Measurements from ENCODE around the gene CFAP46. TPM values are rescaled to one million over a fixed set of nuclear protein-coding genes. Genes with fewer than 3 reads are reported as not detected.
A peak's percentile ranks its signal among the peaks of the same experiment; 100 is the strongest.

The CFAP46 gene
- total RNA-seq, 4 donors from 2014 or later: 0.19 to 0.92 (median 0.54) TPM

DNA sequence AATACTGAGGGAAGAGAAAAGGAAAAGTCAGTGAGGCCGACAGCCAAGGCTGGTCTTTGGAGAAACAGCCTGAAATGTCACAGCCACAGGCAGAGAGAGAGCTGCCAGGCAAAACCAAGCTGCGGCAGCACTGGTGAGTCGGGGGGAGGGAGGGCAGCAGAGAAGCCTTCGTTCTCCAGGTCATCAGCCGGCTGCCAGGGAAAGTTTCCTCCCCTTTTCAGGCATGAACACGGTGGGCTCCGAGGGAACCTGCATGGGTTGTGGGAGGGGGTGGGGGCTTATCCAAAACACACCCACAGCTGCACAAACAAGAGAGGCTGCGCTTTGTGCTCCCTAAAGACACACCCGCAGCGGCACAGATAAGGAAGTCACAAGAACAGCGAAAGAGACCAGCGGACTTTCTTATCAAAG lies 94.1 kb downstream of the CFAP46 start:
- H3K36me3 ChIP-seq: no peaks in the 10 kb centered on the region
- peaks cover 0 to 65% (median 0%) of the 10 kb centered on the region in 4 donors for H3K27me3 ChIP-seq
- peaks cover 0 to 1% (median 0%) of the 10 kb centered on the region in 3 donors for H3K9me3 ChIP-seq
- peaks cover 0 to 12% (median 0%) of the 10 kb centered on the region in 3 donors for H3K4me1 ChIP-seq
- 3% methylated on average over 7 to 9 of the region's 12 CpGs for WGBS, 2 donors
- peak overlapping the region in 1 of 4 donors; percentile 12 for H3K4me3 ChIP-seq
- no peak for DNase-seq
- TF ChIP-seq POLR2A (IDR thresholded peaks at IDR 0.05): no peak
- intact Hi-C loops (cut with DNase I): no loop called here
- no peak overlapping the region for H3K27ac ChIP-seq

DNA sequence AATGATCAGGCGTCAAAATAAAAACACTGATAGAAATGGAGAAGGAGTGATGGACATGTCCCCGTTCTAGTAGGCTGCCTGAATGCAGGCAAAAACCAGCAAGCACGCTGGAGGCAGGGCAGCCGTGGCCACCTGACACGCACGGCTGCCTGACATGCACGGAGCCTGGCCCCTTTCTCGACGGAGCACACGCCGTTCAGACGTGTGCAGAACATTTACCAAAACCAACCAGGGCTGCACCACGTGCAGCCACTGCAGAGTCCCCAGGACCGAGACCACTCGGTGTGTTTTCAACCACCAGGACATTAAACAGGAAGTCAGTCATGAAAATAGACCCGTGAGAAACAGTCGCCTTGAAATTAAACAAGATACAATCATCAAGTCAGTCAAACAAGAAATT lies 94.5 kb downstream of the CFAP46 start:
- Histone ChIP-seq H3K4me3 (peak overlapping the region in 1 of 4 donors; percentile 12), H3K27me3 (peaks cover 0 to 69% (median 0%) of the 10 kb centered on the region in 4 donors), H3K36me3 (no peaks in the 10 kb centered on the region), H3K27ac (no peak overlapping the region), H3K9me3 (peaks cover 0 to 6% (median 4%) of the 10 kb centered on the region in 3 donors), H3K4me1 (peaks cover 0 to 12% (median 0%) of the 10 kb centered on the region in 3 donors)
- DNase-seq: no peak
- TF ChIP-seq, protein P1, sequence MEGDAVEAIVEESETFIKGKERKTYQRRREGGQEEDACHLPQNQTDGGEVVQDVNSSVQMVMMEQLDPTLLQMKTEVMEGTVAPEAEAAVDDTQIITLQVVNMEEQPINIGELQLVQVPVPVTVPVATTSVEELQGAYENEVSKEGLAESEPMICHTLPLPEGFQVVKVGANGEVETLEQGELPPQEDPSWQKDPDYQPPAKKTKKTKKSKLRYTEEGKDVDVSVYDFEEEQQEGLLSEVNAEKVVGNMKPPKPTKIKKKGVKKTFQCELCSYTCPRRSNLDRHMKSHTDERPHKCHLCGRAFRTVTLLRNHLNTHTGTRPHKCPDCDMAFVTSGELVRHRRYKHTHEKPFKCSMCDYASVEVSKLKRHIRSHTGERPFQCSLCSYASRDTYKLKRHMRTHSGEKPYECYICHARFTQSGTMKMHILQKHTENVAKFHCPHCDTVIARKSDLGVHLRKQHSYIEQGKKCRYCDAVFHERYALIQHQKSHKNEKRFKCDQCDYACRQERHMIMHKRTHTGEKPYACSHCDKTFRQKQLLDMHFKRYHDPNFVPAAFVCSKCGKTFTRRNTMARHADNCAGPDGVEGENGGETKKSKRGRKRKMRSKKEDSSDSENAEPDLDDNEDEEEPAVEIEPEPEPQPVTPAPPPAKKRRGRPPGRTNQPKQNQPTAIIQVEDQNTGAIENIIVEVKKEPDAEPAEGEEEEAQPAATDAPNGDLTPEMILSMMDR (IDR thresholded peaks at IDR 0.05): no peak
- no peak for TF ChIP-seq POLR2A (IDR thresholded peaks at IDR 0.05)
- WGBS, 2 donors: 14 to 20% methylated on average over 7 to 11 of the region's 17 CpGs
- intact Hi-C loops (cut with DNase I): no loop called here

DNA sequence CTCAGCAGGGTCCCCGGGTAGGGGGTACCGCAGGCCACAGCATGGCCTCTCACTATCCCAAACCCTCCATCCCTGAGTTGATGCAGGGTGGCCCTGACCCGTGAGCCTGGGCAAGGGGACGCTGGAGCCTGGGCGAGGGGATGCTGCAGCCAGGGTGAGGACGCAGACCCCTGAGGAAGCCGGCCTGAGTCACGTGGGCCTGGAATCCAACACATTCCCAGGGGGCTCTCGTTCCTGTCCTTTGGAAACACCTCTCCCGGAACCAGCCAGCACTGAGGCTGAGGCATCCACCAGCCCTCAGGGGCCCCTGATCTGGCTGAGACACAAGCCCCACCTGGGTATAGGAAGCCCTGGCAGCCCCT lies 95.0 kb downstream of the CFAP46 start:
- no peak overlapping the region for H3K4me3 ChIP-seq
- TF ChIP-seq, protein P1 (IDR thresholded peaks at IDR 0.05): no peak
- no peak for TF ChIP-seq POLR2A (IDR thresholded peaks at IDR 0.05)
- DNase-seq: no peak
- peaks cover 0 to 10% (median 9%) of the 10 kb centered on the region in 3 donors for H3K9me3 ChIP-seq
- H3K4me1 ChIP-seq: peaks cover 0 to 12% (median 0%) of the 10 kb centered on the region in 3 donors
- peaks cover 0 to 74% (median 0%) of the 10 kb centered on the region in 4 donors for H3K27me3 ChIP-seq
- intact Hi-C loops (cut with DNase I): no loop called here
- no peak overlapping the region for H3K27ac ChIP-seq
- no CpG with 5 or more reads among the region's 10 CpGs for WGBS, 2 donors
- no peaks in the 10 kb centered on the region for H3K36me3 ChIP-seq

DNA sequence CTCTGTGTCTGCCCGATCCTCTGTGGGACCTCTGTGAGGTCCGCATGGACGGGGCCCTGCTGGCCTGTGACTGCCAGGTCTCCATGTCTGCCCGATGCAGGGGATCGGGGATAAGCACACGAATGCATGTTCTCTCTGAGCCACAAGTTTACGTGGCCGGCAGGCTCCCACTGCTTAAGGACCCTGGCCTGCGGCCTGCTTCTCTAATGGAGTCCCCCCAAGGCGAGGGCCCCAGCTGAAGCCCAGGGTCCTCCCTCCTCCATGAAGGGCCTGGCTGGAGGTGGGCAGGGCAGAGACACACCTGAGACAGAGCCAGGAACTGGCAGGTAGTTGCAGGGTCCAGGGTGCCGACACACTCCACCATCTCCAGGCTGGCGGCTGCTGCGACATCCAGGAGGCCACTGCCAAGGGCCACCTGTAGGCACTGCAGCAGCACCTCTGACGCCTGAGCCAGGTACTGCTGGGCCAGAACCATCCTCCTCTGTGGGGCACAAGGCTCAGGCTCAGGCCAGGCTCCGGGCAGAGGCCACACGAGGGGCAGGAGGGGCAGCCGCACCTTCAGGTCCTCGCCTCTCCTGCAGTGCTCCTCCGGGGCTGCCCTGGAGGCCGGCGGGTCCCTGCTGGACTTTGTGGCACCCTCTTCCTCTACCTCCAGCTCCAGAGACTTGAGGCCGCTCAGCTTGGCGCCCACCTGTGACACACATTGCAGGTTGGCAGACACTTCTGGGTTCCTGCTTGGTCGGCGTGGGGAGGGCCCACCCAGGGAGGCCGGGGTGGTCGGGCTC lies 95.5 kb downstream of the CFAP46 start:
- Histone ChIP-seq H3K4me1 (peaks cover 0 to 12% (median 0%) of the 10 kb centered on the region in 3 donors), H3K27ac (no peak overlapping the region), H3K9me3 (peaks cover 0 to 16% (median 15%) of the 10 kb centered on the region in 3 donors), H3K36me3 (no peaks in the 10 kb centered on the region), H3K4me3 (no peak overlapping the region), H3K27me3 (peaks cover 0 to 80% (median 0%) of the 10 kb centered on the region in 4 donors)
- WGBS, 2 donors: 60 to 100% methylated on average over 1 to 4 of the region's 27 CpGs
- no peak for TF ChIP-seq POLR2A (IDR thresholded peaks at IDR 0.05)
- TF ChIP-seq, protein P1 (IDR thresholded peaks at IDR 0.05): no peak
- no peak for DNase-seq
- intact Hi-C loops (cut with DNase I): no loop called here

DNA sequence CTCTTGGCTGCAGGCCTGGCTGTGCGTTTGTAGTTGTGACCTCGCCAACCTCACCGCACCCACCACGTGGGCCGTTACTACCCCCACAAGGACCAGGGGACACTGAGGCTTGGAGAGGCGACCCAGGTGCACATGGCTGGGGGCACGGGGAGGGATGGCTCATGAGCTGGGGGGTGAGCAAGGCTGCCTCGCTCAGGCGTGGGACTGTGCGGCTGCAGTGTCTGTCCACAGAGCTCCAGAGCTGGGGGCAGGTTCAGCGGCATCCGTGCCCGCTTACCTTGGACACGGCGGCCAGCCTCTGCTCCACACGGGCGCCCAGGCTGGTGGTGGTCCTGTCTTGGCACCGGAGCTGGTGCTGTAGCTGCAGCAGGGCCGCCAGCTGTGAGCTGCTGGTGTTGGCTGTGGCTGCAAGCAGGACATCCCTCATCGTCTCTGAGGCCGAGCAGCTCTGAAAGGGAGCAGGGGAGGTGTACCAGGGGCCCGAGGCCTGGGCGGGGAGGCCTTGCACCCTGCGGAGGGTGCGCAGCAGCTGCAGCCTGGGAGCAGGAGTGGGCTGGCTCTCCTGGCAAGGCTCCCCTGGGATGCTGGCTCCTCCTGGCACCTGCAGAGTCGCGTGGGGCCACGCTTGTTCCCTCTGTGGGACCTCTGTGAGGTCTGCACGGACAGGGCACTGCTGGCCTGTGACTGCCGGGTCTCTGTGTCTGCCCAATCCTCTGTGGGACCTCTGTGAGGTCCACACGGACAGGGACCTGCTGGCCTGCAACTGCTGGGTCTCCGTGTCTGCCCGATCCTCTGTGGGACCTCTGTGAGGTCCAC lies 96.4 kb downstream of the CFAP46 start:
- intact Hi-C loops (cut with DNase I): no loop called here
- WGBS, 2 donors: 53 to 80% methylated on average over 1 to 3 of the region's 33 CpGs
- DNase-seq: no peak

More for the DNA sequence above, 96.4 kb downstream of the CFAP46 start:
- peaks cover 0 to 23% (median 18%) of the 10 kb centered on the region in 3 donors for H3K9me3 ChIP-seq
- H3K4me1 ChIP-seq: peaks cover 0 to 12% (median 0%) of the 10 kb centered on the region in 3 donors
- H3K4me3 ChIP-seq: no peak overlapping the region
- TF ChIP-seq POLR2A (IDR thresholded peaks at IDR 0.05): no peak
- TF ChIP-seq, protein P1 (IDR thresholded peaks at IDR 0.05): no peak
- no peak overlapping the region for H3K27ac ChIP-seq
- H3K36me3 ChIP-seq: no peaks in the 10 kb centered on the region
- H3K27me3 ChIP-seq: peaks cover 0 to 88% (median 0%) of the 10 kb centered on the region in 4 donors

Data from esophagus squamous epithelium (tissue), 5 donors.